HL-60 (cell line): ENCODE data around the gene BMPER.

Experiments
- DNase-seq, 2 experiments: peaks; one replicate each; pipeline ENCODE4 v3.0.0-alpha.2; 2010 to 2020; ENCODE audit warnings: low read depth in 1 of 2, low spot score in 1 of 2
- H3K27ac ChIP-seq: fragments of 250-450 bp; sonication (Bioruptor Pico); replicated peaks from 2 replicates; pipeline ENCODE4 v1.5.1; 2020; ENCODE audit warnings: mild to moderate bottlenecking, moderate library complexity
- H3K27me3 ChIP-seq: fragments of 250-450 bp; sonication (Bioruptor Pico); 2 replicates; pipeline ENCODE4 v1.5.1; 2021; ENCODE audit warnings: mild to moderate bottlenecking, moderate library complexity; ENCODE audit not compliant: insufficient read depth, poor library complexity, severe bottlenecking
- H3K4me3 ChIP-seq: replicated peaks from 2 replicates; pipeline ENCODE4 v1.5.1; 2011; ENCODE audit warnings: mild to moderate bottlenecking, control low read depth, low read length; ENCODE audit not compliant: insufficient read depth
- GABPA ChIP-seq: IDR thresholded peaks from 2 replicates; pipeline ENCODE4 v1.6.1; 2012; ENCODE audit warnings: low read depth
- POLR2AphosphoS5 ChIP-seq: IDR thresholded peaks from 2 replicates; pipeline ENCODE4 v1.6.1; 2012; ENCODE audit warnings: low read depth
- SPI1 ChIP-seq: IDR thresholded peaks from 2 replicates; pipeline ENCODE4 v1.6.1; 2012; ENCODE audit warnings: low read depth, mild to moderate bottlenecking, borderline replicate concordance
- TF ChIP-seq, protein P1 (sequence below): IDR thresholded peaks from 2 replicates; pipeline ENCODE4 v1.6.1; 2012; ENCODE audit warnings: low read depth; ENCODE audit not compliant: insufficient replicate concordance
- TF ChIP-seq, protein P2 (sequence below): IDR thresholded peaks from one replicate; pipeline ENCODE4 v1.5.1; 2011; ENCODE audit warnings: low read length, control low read depth, inconsistent platforms; ENCODE audit not compliant: insufficient read depth

Gene BMPER

DNA sequence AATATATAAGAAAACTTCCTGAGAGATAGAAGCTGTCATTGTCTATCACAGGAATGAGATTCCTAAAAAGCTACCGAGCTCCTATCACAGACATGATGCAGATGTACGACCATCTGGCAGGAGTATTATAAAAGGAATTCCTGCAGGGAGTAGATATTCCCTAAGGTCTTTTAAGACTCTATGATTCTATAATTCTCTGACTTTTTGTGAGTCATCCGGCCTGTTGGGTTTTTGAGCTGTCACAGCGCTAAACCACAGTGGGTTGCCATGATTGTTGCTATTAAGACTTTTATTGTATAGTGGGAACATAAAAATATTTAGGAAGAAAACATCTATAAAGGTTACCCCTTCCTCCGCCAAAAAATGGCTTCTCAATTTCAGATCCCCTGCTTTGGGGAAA is 223.4 kb downstream of the BMPER start:
- Histone ChIP-seq H3K4me3 (no peak overlapping the region), H3K27ac (no peak overlapping the region), H3K27me3 (no peaks in the 10 kb centered on the region)
- DNase-seq: no peak
- TF ChIP-seq, protein P1, sequence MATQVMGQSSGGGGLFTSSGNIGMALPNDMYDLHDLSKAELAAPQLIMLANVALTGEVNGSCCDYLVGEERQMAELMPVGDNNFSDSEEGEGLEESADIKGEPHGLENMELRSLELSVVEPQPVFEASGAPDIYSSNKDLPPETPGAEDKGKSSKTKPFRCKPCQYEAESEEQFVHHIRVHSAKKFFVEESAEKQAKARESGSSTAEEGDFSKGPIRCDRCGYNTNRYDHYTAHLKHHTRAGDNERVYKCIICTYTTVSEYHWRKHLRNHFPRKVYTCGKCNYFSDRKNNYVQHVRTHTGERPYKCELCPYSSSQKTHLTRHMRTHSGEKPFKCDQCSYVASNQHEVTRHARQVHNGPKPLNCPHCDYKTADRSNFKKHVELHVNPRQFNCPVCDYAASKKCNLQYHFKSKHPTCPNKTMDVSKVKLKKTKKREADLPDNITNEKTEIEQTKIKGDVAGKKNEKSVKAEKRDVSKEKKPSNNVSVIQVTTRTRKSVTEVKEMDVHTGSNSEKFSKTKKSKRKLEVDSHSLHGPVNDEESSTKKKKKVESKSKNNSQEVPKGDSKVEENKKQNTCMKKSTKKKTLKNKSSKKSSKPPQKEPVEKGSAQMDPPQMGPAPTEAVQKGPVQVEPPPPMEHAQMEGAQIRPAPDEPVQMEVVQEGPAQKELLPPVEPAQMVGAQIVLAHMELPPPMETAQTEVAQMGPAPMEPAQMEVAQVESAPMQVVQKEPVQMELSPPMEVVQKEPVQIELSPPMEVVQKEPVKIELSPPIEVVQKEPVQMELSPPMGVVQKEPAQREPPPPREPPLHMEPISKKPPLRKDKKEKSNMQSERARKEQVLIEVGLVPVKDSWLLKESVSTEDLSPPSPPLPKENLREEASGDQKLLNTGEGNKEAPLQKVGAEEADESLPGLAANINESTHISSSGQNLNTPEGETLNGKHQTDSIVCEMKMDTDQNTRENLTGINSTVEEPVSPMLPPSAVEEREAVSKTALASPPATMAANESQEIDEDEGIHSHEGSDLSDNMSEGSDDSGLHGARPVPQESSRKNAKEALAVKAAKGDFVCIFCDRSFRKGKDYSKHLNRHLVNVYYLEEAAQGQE: no peak
- TF ChIP-seq, protein P2, sequence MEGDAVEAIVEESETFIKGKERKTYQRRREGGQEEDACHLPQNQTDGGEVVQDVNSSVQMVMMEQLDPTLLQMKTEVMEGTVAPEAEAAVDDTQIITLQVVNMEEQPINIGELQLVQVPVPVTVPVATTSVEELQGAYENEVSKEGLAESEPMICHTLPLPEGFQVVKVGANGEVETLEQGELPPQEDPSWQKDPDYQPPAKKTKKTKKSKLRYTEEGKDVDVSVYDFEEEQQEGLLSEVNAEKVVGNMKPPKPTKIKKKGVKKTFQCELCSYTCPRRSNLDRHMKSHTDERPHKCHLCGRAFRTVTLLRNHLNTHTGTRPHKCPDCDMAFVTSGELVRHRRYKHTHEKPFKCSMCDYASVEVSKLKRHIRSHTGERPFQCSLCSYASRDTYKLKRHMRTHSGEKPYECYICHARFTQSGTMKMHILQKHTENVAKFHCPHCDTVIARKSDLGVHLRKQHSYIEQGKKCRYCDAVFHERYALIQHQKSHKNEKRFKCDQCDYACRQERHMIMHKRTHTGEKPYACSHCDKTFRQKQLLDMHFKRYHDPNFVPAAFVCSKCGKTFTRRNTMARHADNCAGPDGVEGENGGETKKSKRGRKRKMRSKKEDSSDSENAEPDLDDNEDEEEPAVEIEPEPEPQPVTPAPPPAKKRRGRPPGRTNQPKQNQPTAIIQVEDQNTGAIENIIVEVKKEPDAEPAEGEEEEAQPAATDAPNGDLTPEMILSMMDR: no peak
- TF ChIP-seq GABPA (no peak), POLR2AphosphoS5 (no peak), SPI1 (no peak)

DNA sequence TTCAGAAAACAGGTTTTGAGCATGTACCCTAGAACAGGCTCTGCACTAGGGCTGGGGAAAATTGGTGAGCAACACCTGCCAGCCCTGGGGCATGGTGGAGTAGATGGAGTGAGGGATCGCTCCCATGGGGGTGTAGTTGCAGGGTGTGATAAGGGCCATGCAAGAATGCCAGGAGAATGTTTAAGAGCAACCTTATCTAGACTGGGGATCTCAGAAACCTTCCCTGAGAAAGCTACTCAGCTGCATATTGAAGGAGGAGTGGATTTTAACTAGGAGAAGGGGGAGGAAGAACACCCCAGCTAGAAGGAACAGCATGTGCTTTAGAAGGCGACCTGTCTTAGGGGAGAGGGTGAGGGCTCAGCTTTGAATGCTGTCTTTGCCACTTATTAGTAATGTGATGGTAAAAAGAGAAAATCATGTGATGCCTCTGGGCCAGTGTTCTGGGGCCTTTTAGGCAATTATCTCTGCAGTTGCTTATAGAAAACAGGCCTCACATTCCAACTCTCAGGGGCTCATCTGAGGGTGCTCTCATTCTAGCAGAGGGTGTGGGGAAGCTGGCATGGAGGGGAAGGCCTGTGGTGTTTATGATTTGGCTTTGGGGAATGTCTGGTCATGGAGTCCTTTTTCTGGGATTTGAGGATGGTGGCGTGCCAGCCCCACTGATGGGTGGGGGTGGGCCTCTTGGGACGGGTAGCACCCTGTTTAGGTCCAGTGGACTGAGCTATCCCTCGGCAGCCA is 225.4 kb downstream of the BMPER start:
- Histone ChIP-seq H3K27ac (no peak overlapping the region), H3K4me3 (no peak overlapping the region), H3K27me3 (no peaks in the 10 kb centered on the region)
- no peak for DNase-seq
- TF ChIP-seq GABPA: no peak
- no peak for TF ChIP-seq POLR2AphosphoS5
- TF ChIP-seq, protein P1: no peak
- TF ChIP-seq SPI1: no peak
- TF ChIP-seq, protein P2: no peak

DNA sequence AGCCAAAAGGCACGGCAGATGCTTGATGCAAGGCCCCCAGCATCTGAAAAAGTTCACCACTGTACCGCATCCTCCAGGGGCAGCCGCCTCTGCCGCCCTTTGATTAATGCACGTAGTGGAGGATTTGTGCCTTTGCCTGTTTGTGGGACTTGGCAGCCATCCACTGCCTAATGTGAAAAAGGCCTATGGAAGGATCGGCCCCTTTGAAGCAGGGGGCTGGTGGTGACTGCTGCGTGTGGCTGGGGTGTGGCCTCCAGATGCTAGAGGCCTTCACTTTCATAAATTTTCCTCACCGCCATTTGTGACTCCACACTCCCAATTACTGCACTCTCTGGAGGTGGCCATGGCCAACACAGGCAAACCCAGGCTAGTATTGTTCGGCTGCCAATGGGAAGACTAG is 226.0 kb downstream of the BMPER start:
- DNase-seq: no peak
- no peak overlapping the region for H3K27ac ChIP-seq
- TF ChIP-seq GABPA: no peak
- TF ChIP-seq, protein P2: no peak
- no peak for TF ChIP-seq SPI1
- TF ChIP-seq POLR2AphosphoS5: no peak
- TF ChIP-seq, protein P1: no peak
- H3K4me3 ChIP-seq: no peak overlapping the region
- H3K27me3 ChIP-seq: no peaks in the 10 kb centered on the region
